Activated CD8-positive, alpha-beta memory T cell treated with anti-CD3 and anti-CD28 coated beads, Interleukin-2, amount 50 U/mL, for 4 hours (primary cell): Measurements from ENCODE around the gene GRM8.

ENCODE experiments used
- DNase-seq: peaks from one replicate; pipeline ENCODE4 v3.0.0-alpha.2; 2020

Gene GRM8

DNA sequence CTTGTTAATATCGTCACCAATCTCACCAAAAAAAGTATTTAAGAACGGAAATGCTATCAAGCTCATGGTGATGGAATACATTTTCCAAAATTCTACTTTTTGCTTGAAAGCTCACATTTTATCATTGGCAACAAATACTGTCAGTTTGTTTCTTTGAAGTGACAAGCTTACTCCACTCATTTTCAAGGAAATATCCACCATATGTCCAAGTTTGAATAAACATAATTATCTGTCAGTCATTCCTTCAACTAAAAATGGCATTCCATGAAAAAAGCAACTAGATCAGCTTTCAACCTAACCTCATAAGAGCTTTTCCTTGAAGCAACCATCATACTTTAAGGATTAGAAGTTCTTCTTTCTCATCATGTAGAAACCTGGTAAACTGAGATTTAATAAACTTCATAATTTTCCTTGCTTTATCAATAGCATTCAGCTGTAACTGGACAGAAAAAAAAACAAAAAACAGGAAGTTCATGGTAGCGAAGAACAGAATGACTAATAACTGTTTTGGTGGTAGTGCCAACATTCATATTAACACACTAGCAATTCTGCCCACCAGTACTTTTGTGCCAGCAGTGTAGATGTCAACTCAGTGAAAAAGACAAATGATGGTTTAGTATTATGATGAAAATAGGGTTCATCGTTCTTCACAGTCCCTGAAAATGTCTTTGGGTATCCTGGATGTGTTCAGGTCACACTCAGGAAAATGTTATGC lies 764.9 kb downstream of the GRM8 start:
- DNase-seq, result no peak

- no peak for DNase-seq
Measured at GRCh38 chr7:126486806-126487205, 765.9 kb downstream of the GRM8 start.

DNA sequence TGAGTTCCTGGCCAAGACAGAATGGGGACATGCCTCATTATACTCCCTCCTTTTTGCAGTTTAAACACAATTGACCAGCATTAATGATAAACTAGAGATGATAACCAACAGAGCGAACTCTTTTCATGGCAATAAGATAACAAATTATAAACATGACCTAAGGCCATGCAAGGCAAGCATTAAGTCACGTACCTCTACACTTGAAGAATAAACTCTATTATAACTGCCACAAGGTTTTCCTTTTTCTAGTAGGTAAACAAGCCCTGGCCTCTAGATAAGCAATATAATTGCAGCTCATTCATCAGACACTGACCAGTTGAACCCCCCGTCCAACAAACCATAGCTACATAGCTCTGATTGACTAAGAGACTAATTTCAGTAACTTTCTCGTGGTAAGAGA lies 767.0 kb downstream of the GRM8 start:
- DNase-seq, result no peak

DNA sequence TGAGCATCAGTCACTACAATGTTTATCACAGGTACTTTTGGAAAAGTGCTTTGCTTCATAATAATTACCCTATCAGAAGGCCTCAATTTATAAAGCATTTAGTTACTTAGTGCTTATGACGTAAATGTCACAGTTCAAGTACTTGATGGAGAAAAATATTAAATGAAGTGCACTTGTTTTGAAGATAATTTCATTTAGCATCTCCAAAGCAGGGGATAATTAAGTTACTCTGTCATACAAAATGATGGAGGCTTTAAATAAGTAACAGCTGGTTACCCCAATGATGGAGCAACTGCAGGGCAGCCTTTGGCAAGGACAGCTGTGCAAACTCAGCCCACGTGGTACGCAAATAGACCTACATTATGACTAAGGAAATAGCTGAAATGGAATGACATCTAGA lies 768.8 kb downstream of the GRM8 start:
- no peak for DNase-seq

- DNase-seq, result no peak
Measured at GRCh38 chr7:126472825-126473224, 779.9 kb downstream of the GRM8 start.

GRCh38 chr7:126462405-126462804 lies 790.3 kb downstream of the GRM8 start:
- DNase-seq, result no peak

- no peak for DNase-seq
Measured at GRCh38 chr7:126460664-126461063, 792.1 kb downstream of the GRM8 start.

DNA sequence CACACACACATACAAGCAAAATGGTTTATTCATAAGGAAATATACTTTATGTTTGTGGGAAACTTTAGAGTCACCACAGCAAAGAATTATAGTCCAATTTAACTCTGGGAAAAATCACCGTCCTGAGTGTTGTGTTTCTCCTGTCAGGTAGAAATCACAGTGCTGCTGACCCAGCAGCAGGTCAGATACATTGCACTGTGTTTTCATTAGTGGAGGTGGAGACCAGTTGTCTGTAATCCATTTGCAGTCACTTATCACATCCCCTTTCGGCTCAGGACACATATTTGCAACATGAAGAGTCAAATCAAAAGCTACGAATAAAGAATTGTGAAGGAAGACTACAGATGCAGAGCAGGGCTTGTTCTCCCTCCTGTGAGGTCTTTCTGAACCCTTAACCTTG lies 799.6 kb downstream of the GRM8 start:
- no peak for DNase-seq

GRCh38 chr7:126450269-126450671 lies 802.5 kb downstream of the GRM8 start:
- no peak for DNase-seq

- DNase-seq, result no peak
Measured at GRCh38 chr7:126449611-126450268, 803.0 kb downstream of the GRM8 start.

DNA sequence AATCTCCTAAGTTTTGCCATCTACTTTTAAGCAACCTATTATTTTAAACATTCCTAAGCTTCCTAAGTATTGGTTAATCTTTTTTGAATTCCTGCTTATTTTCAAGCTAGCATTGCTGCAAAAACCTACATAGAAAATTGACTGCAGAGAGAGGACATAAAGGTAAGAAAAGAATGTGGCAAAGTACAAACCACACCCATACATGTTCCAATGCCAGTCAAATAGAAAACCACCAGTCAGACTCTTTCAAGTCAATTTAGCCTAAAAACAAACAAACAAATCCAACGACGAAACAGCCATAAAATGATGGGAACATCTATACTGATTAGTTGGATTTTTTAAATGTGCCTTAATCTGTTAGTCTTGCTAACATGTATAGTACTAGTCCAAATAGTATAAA lies 804.8 kb downstream of the GRM8 start:
- DNase-seq, result no peak

GRCh38 chr7:126445991-126446390 lies 806.8 kb downstream of the GRM8 start:
- DNase-seq, result no peak

- DNase-seq, result no peak
Measured at GRCh38 chr7:126443951-126444350, 808.8 kb downstream of the GRM8 start.

GRCh38 chr7:126442908-126443307 lies 809.8 kb downstream of the GRM8 start:
- DNase-seq, result no peak

- no peak for DNase-seq
Measured at GRCh38 chr7:126441745-126442144, 811.0 kb downstream of the GRM8 start.

DNA sequence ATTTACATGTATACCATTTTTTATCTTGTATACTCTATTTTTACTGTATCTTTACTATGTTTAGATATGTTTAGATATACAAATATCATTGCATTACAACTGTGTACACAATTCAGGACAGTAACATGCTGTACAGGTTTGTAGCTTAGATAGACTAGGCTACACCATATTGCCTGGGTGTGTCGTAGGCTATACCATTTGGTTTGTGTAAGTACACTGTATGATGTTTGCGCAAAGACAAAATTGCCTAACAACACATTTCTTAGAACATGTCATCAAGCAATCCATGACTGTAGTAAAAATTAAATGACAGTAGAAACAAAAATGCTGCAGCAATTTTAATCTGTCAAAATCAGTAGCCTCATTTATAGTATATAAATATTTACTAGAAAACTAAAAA lies 812.2 kb downstream of the GRM8 start:
- DNase-seq, result no peak

DNA sequence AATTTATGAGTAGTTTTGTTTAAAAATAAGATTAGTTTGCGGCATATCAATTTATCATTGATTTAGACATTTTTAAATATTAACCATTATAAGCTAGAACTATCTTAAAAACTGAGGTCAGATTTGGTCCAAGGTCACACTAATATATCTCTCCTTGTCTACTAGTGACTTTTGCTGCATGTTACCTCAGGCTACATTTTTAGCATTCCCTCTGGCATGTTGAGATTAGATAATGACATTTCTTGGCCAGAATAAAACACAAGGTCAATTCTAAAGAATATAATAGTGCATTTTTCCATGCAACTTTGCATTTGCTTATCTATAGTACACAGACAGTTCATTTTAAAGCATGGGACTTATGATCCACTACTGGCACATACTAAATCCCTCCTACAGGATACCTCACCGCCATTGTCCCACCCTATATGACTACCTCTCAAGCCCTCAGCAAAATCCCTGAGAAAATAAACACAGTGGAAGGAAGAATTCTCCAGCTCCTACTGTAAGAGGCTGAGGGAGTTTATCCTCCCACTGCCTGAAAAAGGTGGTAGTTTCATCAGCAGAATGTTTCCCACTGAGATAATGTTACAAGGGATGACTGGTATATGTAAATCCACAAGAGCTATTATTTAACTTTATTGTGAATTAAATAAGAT lies 816.4 kb downstream of the GRM8 start:
- DNase-seq, result no peak

GRCh38 chr7:126426652-126427051 lies 826.1 kb downstream of the GRM8 start:
- DNase-seq, result no peak

DNA sequence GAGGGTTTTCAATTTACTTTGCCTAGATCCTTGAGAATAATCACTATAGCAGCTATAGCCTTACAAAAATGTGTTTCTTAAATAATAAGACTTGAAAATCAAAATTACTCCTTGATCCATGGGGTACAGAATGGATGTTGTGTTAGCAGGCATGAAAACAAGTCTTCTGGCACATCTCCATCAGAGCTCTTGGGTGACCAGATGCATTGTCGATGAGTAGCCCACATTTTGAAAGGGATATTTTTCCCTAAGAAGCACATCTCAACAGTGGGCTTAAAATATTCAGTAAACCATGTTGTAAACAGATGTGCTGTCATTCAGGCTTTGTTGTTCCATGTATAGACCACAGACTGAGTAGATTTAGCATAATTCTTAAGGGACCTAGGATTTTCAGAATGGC lies 827.8 kb downstream of the GRM8 start:
- DNase-seq, result no peak

DNA sequence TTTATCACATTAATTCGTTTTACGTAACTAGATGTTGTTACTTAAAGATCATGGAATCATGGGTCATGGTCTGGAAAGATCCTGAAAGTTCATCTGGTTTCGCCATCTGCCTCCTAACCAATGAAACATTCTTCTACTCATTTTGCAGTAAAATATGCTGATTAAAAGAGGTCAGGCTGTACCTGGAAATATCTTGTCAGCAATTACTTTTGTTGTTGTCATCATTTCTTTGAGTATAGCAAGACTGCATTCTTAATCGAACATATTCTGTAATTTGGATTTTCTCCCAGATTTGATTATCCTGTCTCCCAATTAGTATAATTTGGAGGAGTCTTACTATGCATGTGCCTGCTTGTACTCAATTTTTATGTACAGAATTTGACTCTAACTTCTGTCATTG lies 833.7 kb downstream of the GRM8 start:
- no peak for DNase-seq

DNA sequence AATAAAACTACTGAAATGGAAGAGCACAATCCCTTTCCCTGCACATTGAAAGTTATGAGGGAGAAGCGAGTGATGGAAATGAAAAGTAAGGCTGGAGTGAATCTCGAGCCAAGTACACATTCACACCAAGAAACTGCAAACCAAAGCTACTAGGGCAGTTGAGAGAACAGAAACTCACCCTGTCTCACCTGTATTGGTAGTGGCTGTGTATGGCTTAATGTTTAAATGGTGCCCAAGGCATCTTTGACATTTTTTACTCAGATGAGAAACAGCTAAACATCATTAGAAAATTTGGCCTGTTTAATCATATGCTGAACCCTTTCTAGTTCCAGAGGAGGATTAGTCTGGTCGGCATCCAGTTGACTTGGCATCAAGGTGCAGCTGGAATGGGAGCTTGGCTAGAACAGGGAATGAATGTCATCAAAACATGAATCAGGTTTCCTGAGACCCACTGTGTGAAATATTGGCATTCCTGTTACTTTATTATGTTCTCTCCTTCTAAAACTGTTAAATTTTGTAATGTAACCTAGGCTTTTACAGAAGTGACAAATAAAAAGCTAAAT lies 840.8 kb downstream of the GRM8 start:
- no peak for DNase-seq

- DNase-seq, result no peak
Measured at GRCh38 chr7:126411032-126411820, 841.5 kb downstream of the GRM8 start.

GRCh38 chr7:126403040-126403439 lies 849.7 kb downstream of the GRM8 start:
- no peak for DNase-seq
